Measurements from ENCODE around the gene KCNC4. TPM values are rescaled to one million over a fixed set of nuclear protein-coding genes. Genes with fewer than 3 reads are reported as not detected.

Gene KCNC4
- total RNA-seq, 2 donors from 2014 or later = 6.7 to 8.4 TPM

GRCh38 chr1:110224240-110224995 is 14.3 kb downstream of the KCNC4 start:
- Histone ChIP-seq H3K9me3 (no peaks in the 10 kb centered on the region), H3K36me3 (no peaks in the 10 kb centered on the region), H3K27me3 (no peaks in the 10 kb centered on the region), H3K4me1 (no peaks in the 10 kb centered on the region), H3K4me3 (no peak overlapping the region), H3K9ac (ENCODE audit: low read depth in 2 of 2, low read length in 2 of 2) (no peak overlapping the region), H3K27ac (no peak overlapping the region)
- TF ChIP-seq CTCF (IDR thresholded peaks at IDR 0.05) = no peak
- intact Hi-C loops (cut with DNase I) = no loop called here
- no peak for DNase-seq

- Histone ChIP-seq H3K36me3 (no peaks in the 10 kb centered on the region), H3K4me3 (no peak overlapping the region), H3K9ac (ENCODE audit: low read depth in 2 of 2, low read length in 2 of 2) (no peak overlapping the region), H3K27me3 (no peaks in the 10 kb centered on the region), H3K9me3 (no peaks in the 10 kb centered on the region), H3K27ac (no peak overlapping the region), H3K4me1 (no peaks in the 10 kb centered on the region)
- intact Hi-C loops (cut with DNase I) = no loop called here
- no peak for DNase-seq
- TF ChIP-seq CTCF (IDR thresholded peaks at IDR 0.05) = no peak
These were observed 15.1 kb downstream of the KCNC4 start for GRCh38 chr1:110225212-110225611.

- Histone ChIP-seq H3K9ac (ENCODE audit: low read depth in 2 of 2, low read length in 2 of 2) (no peak overlapping the region), H3K36me3 (no peaks in the 10 kb centered on the region), H3K4me3 (no peak overlapping the region), H3K27me3 (no peaks in the 10 kb centered on the region), H3K4me1 (no peaks in the 10 kb centered on the region), H3K9me3 (no peaks in the 10 kb centered on the region), H3K27ac (no peak overlapping the region)
- TF ChIP-seq CTCF (IDR thresholded peaks at IDR 0.05) = no peak
- intact Hi-C loops (cut with DNase I) = no loop called here
- no peak for DNase-seq
These were observed 15.8 kb downstream of the KCNC4 start for GRCh38 chr1:110225756-110226404.

- H3K9me3 ChIP-seq = no peaks in the 10 kb centered on the region
- no peak for TF ChIP-seq CTCF (IDR thresholded peaks at IDR 0.05)
- no peaks in the 10 kb centered on the region for H3K27me3 ChIP-seq
- no peaks in the 10 kb centered on the region for H3K36me3 ChIP-seq
- H3K4me1 ChIP-seq = no peaks in the 10 kb centered on the region
- intact Hi-C loops (cut with DNase I) = no loop called here
- H3K4me3 ChIP-seq = no peak overlapping the region
- no peak for DNase-seq
- no peak overlapping the region for H3K27ac ChIP-seq
- no peak overlapping the region for H3K9ac ChIP-seq (ENCODE audit: low read depth in 2 of 2, low read length in 2 of 2)
These were observed 17.7 kb downstream of the KCNC4 start for GRCh38 chr1:110227774-110228173.

GRCh38 chr1:110228381-110228780 is 18.3 kb downstream of the KCNC4 start:
- DNase-seq = no peak

More at GRCh38 chr1:110228381-110228780, 18.3 kb downstream of the KCNC4 start:
- H3K4me1 ChIP-seq = no peaks in the 10 kb centered on the region
- H3K27ac ChIP-seq = no peak overlapping the region
- H3K4me3 ChIP-seq = no peak overlapping the region
- no peaks in the 10 kb centered on the region for H3K9me3 ChIP-seq
- no peaks in the 10 kb centered on the region for H3K27me3 ChIP-seq
- H3K36me3 ChIP-seq = no peaks in the 10 kb centered on the region
- intact Hi-C loops (cut with DNase I) = no loop called here
- no peak overlapping the region for H3K9ac ChIP-seq (ENCODE audit: low read depth in 2 of 2, low read length in 2 of 2)
- no peak for TF ChIP-seq CTCF (IDR thresholded peaks at IDR 0.05)

All from colonic mucosa (tissue), 4 donors.